ENCODE measurements around the gene AGBL4.

The AGBL4 gene

GRCh38 chr1:49364676-49365075 is 659.1 kb downstream of the AGBL4 start:
- H3K9me3 ChIP-seq (ENCODE audit: low read depth, low read length): no peaks in the 10 kb centered on the region
- no peak overlapping the region for H3K4me3 ChIP-seq
- no peaks in the 10 kb centered on the region for H3K36me3 ChIP-seq (ENCODE audit: insufficient read depth, low read length)
- no peak for DNase-seq (ENCODE audit: low read depth, low spot score)
- TF ChIP-seq EZH2 (IDR thresholded peaks at IDR 0.05) (no peak), FOXP2 (optimal IDR thresholded peaks at IDR 0.05; ENCODE audit: control extremely low read depth, extremely low read length, insufficient read depth) (no peak), POLR2AphosphoS5 (IDR thresholded peaks at IDR 0.05; ENCODE audit: borderline replicate concordance, low read depth, low read length) (no peak)
- H3K9ac ChIP-seq (ENCODE audit: insufficient read length): no peak overlapping the region
- H3K27ac ChIP-seq: no peak overlapping the region

- no peak overlapping the region for H3K4me3 ChIP-seq
- H3K36me3 ChIP-seq (ENCODE audit: insufficient read depth, low read length): no peaks in the 10 kb centered on the region
- no peak overlapping the region for H3K9ac ChIP-seq (ENCODE audit: insufficient read length)
- DNase-seq (ENCODE audit: low read depth, low spot score): no peak
- TF ChIP-seq EZH2 (IDR thresholded peaks at IDR 0.05) (no peak), POLR2AphosphoS5 (IDR thresholded peaks at IDR 0.05; ENCODE audit: borderline replicate concordance, low read depth, low read length) (no peak), FOXP2 (optimal IDR thresholded peaks at IDR 0.05; ENCODE audit: control extremely low read depth, extremely low read length, insufficient read depth) (no peak)
- H3K9me3 ChIP-seq (ENCODE audit: low read depth, low read length): no peaks in the 10 kb centered on the region
- H3K27ac ChIP-seq: no peak overlapping the region
Measured at GRCh38 chr1:49363628-49364027, 660.1 kb downstream of the AGBL4 start.

- TF ChIP-seq FOXP2 (optimal IDR thresholded peaks at IDR 0.05; ENCODE audit: control extremely low read depth, extremely low read length, insufficient read depth) (no peak), EZH2 (IDR thresholded peaks at IDR 0.05) (no peak), POLR2AphosphoS5 (IDR thresholded peaks at IDR 0.05; ENCODE audit: borderline replicate concordance, low read depth, low read length) (no peak)
- Histone ChIP-seq H3K4me3 (no peak overlapping the region), H3K9me3 (ENCODE audit: low read depth, low read length) (no peaks in the 10 kb centered on the region), H3K27ac (no peak overlapping the region), H3K36me3 (ENCODE audit: insufficient read depth, low read length) (no peaks in the 10 kb centered on the region), H3K9ac (ENCODE audit: insufficient read length) (no peak overlapping the region)
- DNase-seq (ENCODE audit: low read depth, low spot score): no peak
Measured at GRCh38 chr1:49358036-49358435, 665.7 kb downstream of the AGBL4 start.

GRCh38 chr1:49356594-49356993 is 667.2 kb downstream of the AGBL4 start:
- H3K4me3 ChIP-seq: no peak overlapping the region
- no peak for TF ChIP-seq POLR2AphosphoS5 (IDR thresholded peaks at IDR 0.05; ENCODE audit: borderline replicate concordance, low read depth, low read length)
- TF ChIP-seq FOXP2 (optimal IDR thresholded peaks at IDR 0.05; ENCODE audit: control extremely low read depth, extremely low read length, insufficient read depth): no peak
- no peak for TF ChIP-seq EZH2 (IDR thresholded peaks at IDR 0.05)
- no peaks in the 10 kb centered on the region for H3K36me3 ChIP-seq (ENCODE audit: insufficient read depth, low read length)

GRCh38 chr1:49351768-49352167 is 672.0 kb downstream of the AGBL4 start:
- H3K9me3 ChIP-seq (ENCODE audit: low read depth, low read length): no peaks in the 10 kb centered on the region
- no peak overlapping the region for H3K4me3 ChIP-seq
- no peaks in the 10 kb centered on the region for H3K36me3 ChIP-seq (ENCODE audit: insufficient read depth, low read length)
- no peak overlapping the region for H3K9ac ChIP-seq (ENCODE audit: insufficient read length)
- H3K27ac ChIP-seq: no peak overlapping the region
- TF ChIP-seq POLR2AphosphoS5 (IDR thresholded peaks at IDR 0.05; ENCODE audit: borderline replicate concordance, low read depth, low read length): no peak
- no peak for TF ChIP-seq EZH2 (IDR thresholded peaks at IDR 0.05)
- TF ChIP-seq FOXP2 (optimal IDR thresholded peaks at IDR 0.05; ENCODE audit: control extremely low read depth, extremely low read length, insufficient read depth): no peak
- DNase-seq (ENCODE audit: low read depth, low spot score): no peak

More at GRCh38 chr1:49356594-49356993, 667.2 kb downstream of the AGBL4 start:
- Histone ChIP-seq H3K9me3 (ENCODE audit: low read depth, low read length) (no peaks in the 10 kb centered on the region), H3K9ac (ENCODE audit: insufficient read length) (no peak overlapping the region), H3K27ac (no peak overlapping the region)
- DNase-seq (ENCODE audit: low read depth, low spot score): no peak

- TF ChIP-seq POLR2AphosphoS5 (IDR thresholded peaks at IDR 0.05; ENCODE audit: borderline replicate concordance, low read depth, low read length): no peak
- no peak for TF ChIP-seq EZH2 (IDR thresholded peaks at IDR 0.05)
- no peak for TF ChIP-seq FOXP2 (optimal IDR thresholded peaks at IDR 0.05; ENCODE audit: control extremely low read depth, extremely low read length, insufficient read depth)
- Histone ChIP-seq H3K36me3 (ENCODE audit: insufficient read depth, low read length) (no peaks in the 10 kb centered on the region), H3K27ac (no peak overlapping the region), H3K9me3 (ENCODE audit: low read depth, low read length) (no peaks in the 10 kb centered on the region), H3K4me3 (no peak overlapping the region), H3K9ac (ENCODE audit: insufficient read length) (no peak overlapping the region)
- no peak for DNase-seq (ENCODE audit: low read depth, low spot score)
Measured at GRCh38 chr1:49346767-49347349, 676.9 kb downstream of the AGBL4 start.

- H3K4me3 ChIP-seq: no peak overlapping the region
- TF ChIP-seq POLR2AphosphoS5 (IDR thresholded peaks at IDR 0.05; ENCODE audit: borderline replicate concordance, low read depth, low read length) (no peak), FOXP2 (optimal IDR thresholded peaks at IDR 0.05; ENCODE audit: control extremely low read depth, extremely low read length, insufficient read depth) (no peak), EZH2 (IDR thresholded peaks at IDR 0.05) (no peak)
- no peaks in the 10 kb centered on the region for H3K9me3 ChIP-seq (ENCODE audit: low read depth, low read length)
- no peak for DNase-seq (ENCODE audit: low read depth, low spot score)
- H3K27ac ChIP-seq: no peak overlapping the region
- no peaks in the 10 kb centered on the region for H3K36me3 ChIP-seq (ENCODE audit: insufficient read depth, low read length)
- no peak overlapping the region for H3K9ac ChIP-seq (ENCODE audit: insufficient read length)
Measured at GRCh38 chr1:49340576-49340975, 683.2 kb downstream of the AGBL4 start.

- H3K9me3 ChIP-seq (ENCODE audit: low read depth, low read length): no peaks in the 10 kb centered on the region
Measured at GRCh38 chr1:49339043-49339442, 684.7 kb downstream of the AGBL4 start.

GRCh38 chr1:49337251-49337650 is 686.5 kb downstream of the AGBL4 start:
- H3K36me3 ChIP-seq (ENCODE audit: insufficient read depth, low read length): no peaks in the 10 kb centered on the region
- H3K9me3 ChIP-seq (ENCODE audit: low read depth, low read length): no peaks in the 10 kb centered on the region
- no peak overlapping the region for H3K9ac ChIP-seq (ENCODE audit: insufficient read length)
- TF ChIP-seq FOXP2 (optimal IDR thresholded peaks at IDR 0.05; ENCODE audit: control extremely low read depth, extremely low read length, insufficient read depth) (no peak), POLR2AphosphoS5 (IDR thresholded peaks at IDR 0.05; ENCODE audit: borderline replicate concordance, low read depth, low read length) (no peak), EZH2 (IDR thresholded peaks at IDR 0.05) (no peak)
- no peak overlapping the region for H3K27ac ChIP-seq
- no peak for DNase-seq (ENCODE audit: low read depth, low spot score)
- H3K4me3 ChIP-seq: no peak overlapping the region

More at GRCh38 chr1:49339043-49339442, 684.7 kb downstream of the AGBL4 start:
- Histone ChIP-seq H3K4me3 (no peak overlapping the region), H3K9ac (ENCODE audit: insufficient read length) (no peak overlapping the region), H3K27ac (no peak overlapping the region), H3K36me3 (ENCODE audit: insufficient read depth, low read length) (no peaks in the 10 kb centered on the region)
- DNase-seq (ENCODE audit: low read depth, low spot score): no peak
- TF ChIP-seq EZH2 (IDR thresholded peaks at IDR 0.05) (no peak), POLR2AphosphoS5 (IDR thresholded peaks at IDR 0.05; ENCODE audit: borderline replicate concordance, low read depth, low read length) (no peak), FOXP2 (optimal IDR thresholded peaks at IDR 0.05; ENCODE audit: control extremely low read depth, extremely low read length, insufficient read depth) (no peak)

All from SK-N-MC (cell line).